SK-N-MC (cell line): ENCODE measurements around the gene GJA4.

Experiments
- DNase-seq: peaks from one replicate; pipeline ENCODE4 v3.0.0-alpha.2; 2011; ENCODE audit warnings: low read depth, low spot score
- H3K27ac ChIP-seq: fragments of 200-600 bp; sonication (generic); 2 replicates; pipeline ENCODE4 v1.5.1; 2016; ENCODE audit warnings: mixed run types
- H3K36me3 ChIP-seq: fragments of 200-600 bp; sonication (generic); 2 replicates; pipeline ENCODE4 v1.6.1; 2017; ENCODE audit warnings: antibody characterized with exemption, low read length, mixed read lengths; ENCODE audit not compliant: insufficient read depth
- H3K4me3 ChIP-seq: fragments of 200-600 bp; sonication (generic); 2 replicates; pipeline ENCODE4 v1.5.1; 2016
- H3K9ac ChIP-seq: fragments of 200-600 bp; sonication (generic); 2 replicates; pipeline ENCODE4 v1.8.0; 2017; ENCODE audit warnings: mixed run types, mixed read lengths; ENCODE audit not compliant: insufficient read length
- H3K9me3 ChIP-seq: fragments of 200-600 bp; sonication (generic); 2 replicates; pipeline ENCODE4 v1.6.1; 2017; ENCODE audit warnings: low read depth, mild to moderate bottlenecking, antibody characterized with exemption, low read length, moderate library complexity, mixed read lengths
- EZH2 ChIP-seq: fragments of 200-600 bp; sonication (generic); IDR thresholded peaks from one replicate; pipeline ENCODE4 v1.6.1; 2017; ENCODE audit warnings: antibody characterized with exemption
- FOXP2 ChIP-seq: optimal IDR thresholded peaks from 2 replicates; pipeline ENCODE3; 2011; ENCODE audit warnings: mild to moderate bottlenecking, moderate library complexity; ENCODE audit not compliant: insufficient read depth; ENCODE audit errors: extremely low read length, control extremely low read depth
- POLR2AphosphoS5 ChIP-seq: IDR thresholded peaks from 2 replicates; pipeline ENCODE4 v1.6.1; 2012; ENCODE audit warnings: mild to moderate bottlenecking, low read depth, low read length, borderline replicate concordance

Gene GJA4

GRCh38 chr1:34831721-34832246 is 39.0 kb downstream of the GJA4 start:
- Histone ChIP-seq H3K27ac (no peak overlapping the region), H3K4me3 (no peak overlapping the region), H3K9ac (no peak overlapping the region), H3K9me3 (no peaks in the 10 kb centered on the region), H3K36me3 (no peaks in the 10 kb centered on the region)
- DNase-seq: no peak
- TF ChIP-seq EZH2 (no peak), POLR2AphosphoS5 (no peak), FOXP2 (no peak)

- no peaks in the 10 kb centered on the region for H3K9me3 ChIP-seq
- H3K27ac ChIP-seq: no peak overlapping the region
- no peak for DNase-seq
- no peak for TF ChIP-seq EZH2
- no peak for TF ChIP-seq FOXP2
- TF ChIP-seq POLR2AphosphoS5: no peak
- no peak overlapping the region for H3K9ac ChIP-seq
- H3K36me3 ChIP-seq: no peaks in the 10 kb centered on the region
- no peak overlapping the region for H3K4me3 ChIP-seq
These were observed 40.9 kb downstream of the GJA4 start for GRCh38 chr1:34833711-34834110.

- no peak for DNase-seq
- H3K27ac ChIP-seq: no peak overlapping the region
- H3K9me3 ChIP-seq: no peaks in the 10 kb centered on the region
- H3K9ac ChIP-seq: no peak overlapping the region
- no peak overlapping the region for H3K4me3 ChIP-seq
- TF ChIP-seq FOXP2 (no peak), EZH2 (no peak), POLR2AphosphoS5 (no peak)
- H3K36me3 ChIP-seq: no peaks in the 10 kb centered on the region
These were observed 46.9 kb downstream of the GJA4 start for GRCh38 chr1:34839526-34840305.

GRCh38 chr1:34840426-34840825 is 47.6 kb downstream of the GJA4 start:
- Histone ChIP-seq H3K4me3 (no peak overlapping the region), H3K9ac (no peak overlapping the region), H3K36me3 (no peaks in the 10 kb centered on the region), H3K9me3 (no peaks in the 10 kb centered on the region), H3K27ac (no peak overlapping the region)
- no peak for DNase-seq
- TF ChIP-seq EZH2 (no peak), POLR2AphosphoS5 (no peak), FOXP2 (no peak)

- Histone ChIP-seq H3K4me3 (no peak overlapping the region), H3K27ac (no peak overlapping the region), H3K9ac (no peak overlapping the region), H3K9me3 (no peaks in the 10 kb centered on the region), H3K36me3 (no peaks in the 10 kb centered on the region)
- TF ChIP-seq FOXP2: no peak
- TF ChIP-seq POLR2AphosphoS5: no peak
- no peak for TF ChIP-seq EZH2
- no peak for DNase-seq
These were observed 49.3 kb downstream of the GJA4 start for GRCh38 chr1:34842073-34842472.

- H3K9ac ChIP-seq: no peak overlapping the region
- no peak for DNase-seq
- H3K27ac ChIP-seq: no peak overlapping the region
- no peaks in the 10 kb centered on the region for H3K36me3 ChIP-seq
- TF ChIP-seq POLR2AphosphoS5 (no peak), EZH2 (no peak), FOXP2 (no peak)
- H3K9me3 ChIP-seq: no peaks in the 10 kb centered on the region
- H3K4me3 ChIP-seq: no peak overlapping the region
These were observed 50.2 kb downstream of the GJA4 start for GRCh38 chr1:34842952-34843371.

- Histone ChIP-seq H3K4me3 (no peak overlapping the region), H3K36me3 (no peaks in the 10 kb centered on the region), H3K27ac (no peak overlapping the region), H3K9me3 (no peaks in the 10 kb centered on the region), H3K9ac (no peak overlapping the region)
- TF ChIP-seq FOXP2 (no peak), EZH2 (no peak), POLR2AphosphoS5 (no peak)
- no peak for DNase-seq
These were observed 50.8 kb downstream of the GJA4 start for GRCh38 chr1:34843392-34844251.

GRCh38 chr1:34844252-34844634 is 51.4 kb downstream of the GJA4 start:
- Histone ChIP-seq H3K4me3 (no peak overlapping the region), H3K27ac (no peak overlapping the region), H3K9me3 (no peaks in the 10 kb centered on the region), H3K36me3 (no peaks in the 10 kb centered on the region), H3K9ac (no peak overlapping the region)
- TF ChIP-seq POLR2AphosphoS5 (no peak), EZH2 (no peak), FOXP2 (no peak)
- DNase-seq: no peak
